ENCODE measurements around the gene FHL1. TPM values are rescaled to one million over a fixed set of nuclear protein-coding genes. Genes with fewer than 3 reads are reported as not detected.

The FHL1 gene
- polyA plus RNA-seq, 1 of the 3 experiments (the other 2 are of a cell fraction): 57.8 TPM

DNA sequence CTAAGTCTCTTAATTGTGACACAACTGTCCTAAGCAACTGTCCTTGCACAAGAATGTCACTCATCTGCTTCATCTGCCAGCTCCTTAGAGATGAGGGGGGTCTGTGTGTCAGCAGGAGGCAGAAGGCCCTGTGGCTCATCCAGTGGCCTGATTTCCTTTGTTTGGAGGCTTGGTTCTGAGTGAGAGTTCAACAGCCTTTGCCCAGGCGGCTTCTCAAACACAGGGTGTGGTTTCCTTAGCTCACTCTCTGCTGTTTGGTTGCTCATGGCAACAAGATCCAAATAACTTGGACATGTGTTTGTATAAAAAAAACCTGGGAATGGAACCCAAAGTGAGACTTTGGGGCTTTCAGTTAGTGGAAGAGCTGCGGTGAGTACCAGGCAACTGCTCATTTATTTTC is 57.2 kb downstream of the FHL1 start:
- CTCF ChIA-PET: interaction anchor here (2.6 kb wide), 1 partner anchor 176 kb away, joined by 13 read pairs; no protein-coding TSS in a partner anchor
- no peak overlapping the region for H3K4me2 ChIP-seq

More for the DNA sequence above, 57.2 kb downstream of the FHL1 start:
- no peaks in the 10 kb centered on the region for H3K9me2 ChIP-seq
- H3F3A ChIP-seq (replicated peaks; ENCODE audit: insufficient read depth): no peaks in the 10 kb centered on the region
- POLR2A ChIA-PET: no interaction called here
- peaks cover 0 to 12% of the 10 kb centered on the region in 2 experiments for H3K36me3 ChIP-seq (replicated peaks in 1 of 2; ENCODE audit: control insufficient read depth in 1 of 2, insufficient read depth in 2 of 2, low read length in 1 of 2)
- H3K79me2 ChIP-seq (ENCODE audit: insufficient read depth): no peaks in the 10 kb centered on the region
- no peak for TF ChIP-seq FOSL2 (IDR thresholded peaks at IDR 0.05; ENCODE audit: borderline replicate concordance, low read depth)
- TF ChIP-seq FOXM1 (IDR thresholded peaks at IDR 0.05; ENCODE audit: low read depth): no peak
- TF ChIP-seq EZH2phosphoT487 (IDR thresholded peaks at IDR 0.05; ENCODE audit: borderline replicate concordance, low read depth): no peak
- no peak for TF ChIP-seq ZBTB33 (IDR thresholded peaks at IDR 0.05; ENCODE audit: borderline replicate concordance, low read depth)
- TF ChIP-seq USF2 (IDR thresholded peaks at IDR 0.05; ENCODE audit: borderline replicate concordance, low read depth, low read length): no peak
- TF ChIP-seq MEF2A (IDR thresholded peaks at IDR 0.05; ENCODE audit: borderline replicate concordance, low read depth): no peak
- no peak for TF ChIP-seq MAX (IDR thresholded peaks at IDR 0.05; ENCODE audit: low read depth)
- TF ChIP-seq TCF12 (IDR thresholded peaks at IDR 0.05): no peak
- TF ChIP-seq YY1 (IDR thresholded peaks at IDR 0.05; ENCODE audit: low read depth): no peak
- no peak for TF ChIP-seq SIN3A (IDR thresholded peaks at IDR 0.05; ENCODE audit: borderline replicate concordance, low read depth, low read length)
- no peak for TF ChIP-seq GABPA (IDR thresholded peaks at IDR 0.05; ENCODE audit: low read depth)
- TF ChIP-seq EP300 (IDR thresholded peaks at IDR 0.05; ENCODE audit: borderline replicate concordance in 1 of 2, low read depth in 1 of 2, low read length in 1 of 2): no peak
- no peak for TF ChIP-seq RFX5 (IDR thresholded peaks at IDR 0.05; ENCODE audit: low read length)
- no peak for TF ChIP-seq JUND (IDR thresholded peaks at IDR 0.05)
- no peak for TF ChIP-seq NFIC (IDR thresholded peaks at IDR 0.05; ENCODE audit: borderline replicate concordance)
- TF ChIP-seq TAF1 (IDR thresholded peaks at IDR 0.05; ENCODE audit: borderline replicate concordance, low read depth, low read length): no peak
- TF ChIP-seq USF1 (IDR thresholded peaks at IDR 0.05; ENCODE audit: borderline replicate concordance, low read depth): no peak
- no peak for TF ChIP-seq SMC3 (IDR thresholded peaks at IDR 0.05; ENCODE audit: low read depth, low read length)
- DNase-seq: no peak
- WGBS (ENCODE audit: low lambda C conversion rate): 48% methylated on average over 2 of the region's 2 CpGs
- H3K9me3 ChIP-seq: no peaks in the 10 kb centered on the region
- H3K27me3 ChIP-seq (ENCODE audit: insufficient read depth): no peaks in the 10 kb centered on the region; the same call in 1 of the 2 replicates
- no peak overlapping the region for H3K27ac ChIP-seq (ENCODE audit: low read depth in 2 of 2, low read length in 1 of 2)
- H3K4me1 ChIP-seq (ENCODE audit: control insufficient read depth in 1 of 2, insufficient read depth in 2 of 2, low read depth in 1 of 2, low read length in 1 of 2): no peaks in the 10 kb centered on the region; a peak in 1 of 4 replicates
- H2AFZ ChIP-seq (ENCODE audit: low read depth): no peak overlapping the region
- H3K9ac ChIP-seq: no peak overlapping the region
- no peak overlapping the region for H3K4me3 ChIP-seq (ENCODE audit: low read depth in 2 of 2, low read length in 1 of 2)
- H4K20me1 ChIP-seq (ENCODE audit: insufficient read depth): no peaks in the 10 kb centered on the region
